ACC112 (cell line): ENCODE results near the gene PIGO.

Experiments
- H2AFZ ChIP-seq: fragments of 200-600 bp; sonication (generic); one replicate; pipeline ENCODE4 v1.6.0; 2017; ENCODE audit warnings: antibody characterized with exemption, low read length; ENCODE audit not compliant: unreplicated experiment
- H3K27ac ChIP-seq: fragments of 200-600 bp; sonication (generic); 2 replicates; pipeline ENCODE4 v1.5.1; 2014; ENCODE audit warnings: low read depth, mild to moderate bottlenecking, antibody characterized with exemption, low read length, moderate library complexity
- H3K27me3 ChIP-seq: fragments of 200-600 bp; sonication (generic); 2 replicates; pipeline ENCODE4 v1.6.1; 2014; ENCODE audit warnings: mild to moderate bottlenecking, antibody characterized with exemption, low read length, moderate library complexity, mixed read lengths; ENCODE audit not compliant: insufficient read depth
- H3K36me3 ChIP-seq: fragments of 200-600 bp; sonication (generic); 2 replicates; pipeline ENCODE4 v1.6.1; 2016; ENCODE audit warnings: mild to moderate bottlenecking, antibody characterized with exemption, low read length, moderate library complexity, mixed read lengths; ENCODE audit not compliant: insufficient read depth
- H3K4me1 ChIP-seq: fragments of 200-600 bp; sonication (generic); one replicate; pipeline ENCODE4 v1.6.1; 2016; ENCODE audit warnings: low read length, mixed read lengths; ENCODE audit not compliant: insufficient read depth, unreplicated experiment, control insufficient read depth
- H3K4me3 ChIP-seq: fragments of 200-600 bp; sonication (generic); 2 replicates; pipeline ENCODE4 v1.5.1; 2014; ENCODE audit warnings: mild to moderate bottlenecking, low read depth, low read length
- H3K79me2 ChIP-seq: fragments of 200-600 bp; sonication (generic); one replicate; pipeline ENCODE4 v1.6.0; 2016; ENCODE audit warnings: low read length; ENCODE audit not compliant: control insufficient read depth, unreplicated experiment, insufficient read depth

Gene PIGO

GRCh38 chr9:35096035-35096849, at the start of gene PIGO:
PIGO (minus strand) TSS chr9:35096591; CDS start chr9:35095565, 1,026 bp downstream.
- Histone ChIP-seq H3K4me3 (peak within 1 kb of the TSS; percentile 83), H3K36me3 (peaks cover 4% of the 10 kb centered on the region; the same call in 1 of the 2 replicates), H2AFZ (peak within 1 kb of the TSS; percentile 82), H3K27ac (peak within 1 kb of the TSS; percentile 84), H3K79me2 (peaks cover under 1% of the 10 kb centered on the region), H3K27me3 (no peaks in the 10 kb centered on the region), H3K4me1 (peaks cover 5% of the 10 kb centered on the region)

DNA sequence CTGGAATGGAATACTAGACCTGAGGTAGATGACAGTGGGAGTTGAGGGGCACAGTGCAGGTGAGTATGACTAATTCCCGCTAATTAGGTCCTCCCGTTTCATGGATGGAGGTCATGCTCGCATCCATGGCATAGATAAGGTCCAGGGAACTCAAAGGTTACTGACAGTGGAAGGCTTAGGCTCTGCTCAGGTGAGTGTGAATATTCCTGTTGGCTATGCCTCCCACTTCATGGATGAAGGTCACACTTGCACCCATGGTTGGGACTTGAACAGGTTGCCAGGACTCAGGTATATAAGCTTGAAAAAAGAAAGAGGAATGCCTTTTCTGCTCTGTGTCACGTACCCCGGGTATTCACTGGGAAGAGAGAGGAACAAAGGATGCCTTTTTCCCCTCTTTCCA, 45.6 kb upstream of the PIGO start:
- H3K4me1 ChIP-seq, result no peaks in the 10 kb centered on the region
- no peaks in the 10 kb centered on the region for H3K79me2 ChIP-seq
- H3K27ac ChIP-seq, result no peak overlapping the region
- H3K27me3 ChIP-seq, result no peaks in the 10 kb centered on the region
- no peak overlapping the region for H2AFZ ChIP-seq
- no peak overlapping the region for H3K4me3 ChIP-seq
- H3K36me3 ChIP-seq, result no peaks in the 10 kb centered on the region

DNA sequence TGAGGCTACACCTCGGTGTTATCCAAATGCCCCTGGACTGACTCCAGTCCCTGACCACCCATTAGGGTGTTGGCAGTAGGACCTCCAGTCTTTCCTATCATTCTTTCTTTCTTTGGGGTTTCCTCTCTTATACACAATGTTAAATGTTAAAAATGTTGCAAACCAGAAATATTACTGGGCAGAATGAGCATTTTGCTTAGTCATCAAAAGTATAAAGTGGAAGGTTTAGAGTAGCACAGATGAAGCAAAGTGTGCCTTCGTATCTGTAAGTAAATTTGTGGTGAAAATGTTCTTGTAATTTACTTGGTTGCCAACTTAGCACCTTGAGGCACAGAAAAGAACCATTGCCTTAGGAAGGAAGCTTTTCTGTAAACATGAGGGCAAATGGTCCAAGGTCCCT, 43.7 kb upstream of the PIGO start:
- Histone ChIP-seq H3K27ac (no peak overlapping the region), H2AFZ (peak overlapping the region; percentile 62), H3K27me3 (no peaks in the 10 kb centered on the region), H3K4me1 (no peaks in the 10 kb centered on the region), H3K36me3 (no peaks in the 10 kb centered on the region), H3K4me3 (no peak overlapping the region), H3K79me2 (no peaks in the 10 kb centered on the region)

DNA sequence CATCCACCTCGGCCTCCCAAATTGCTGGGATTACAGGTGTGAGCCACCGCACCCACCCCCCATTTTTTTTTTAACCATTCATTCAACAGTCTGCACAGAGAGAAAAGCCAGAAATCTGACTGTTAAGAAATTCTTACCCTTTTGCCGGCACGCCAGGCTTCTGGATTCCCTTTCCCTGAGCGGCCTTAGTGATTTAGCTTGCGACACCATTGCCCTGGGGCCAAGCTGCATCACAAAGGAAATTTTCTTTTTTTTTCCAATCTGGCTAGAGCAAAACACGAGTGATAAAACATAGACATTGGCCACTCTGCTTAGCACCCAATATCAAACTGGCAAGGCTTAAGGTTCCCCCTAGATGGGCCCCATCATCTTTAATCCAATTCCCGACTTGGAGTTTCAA, 40.5 kb upstream of the PIGO start:
- no peak overlapping the region for H3K27ac ChIP-seq
- no peaks in the 10 kb centered on the region for H3K79me2 ChIP-seq

GRCh38 chr9:35135988-35136387, 39.6 kb upstream of the PIGO start:
- Histone ChIP-seq H3K27me3 (no peaks in the 10 kb centered on the region), H3K79me2 (no peaks in the 10 kb centered on the region), H3K4me1 (no peaks in the 10 kb centered on the region), H3K27ac (no peak overlapping the region), H2AFZ (no peak overlapping the region), H3K36me3 (no peaks in the 10 kb centered on the region), H3K4me3 (no peak overlapping the region)

More for the DNA sequence above, 40.5 kb upstream of the PIGO start:
- no peaks in the 10 kb centered on the region for H3K36me3 ChIP-seq
- no peaks in the 10 kb centered on the region for H3K4me1 ChIP-seq
- no peak overlapping the region for H3K4me3 ChIP-seq
- no peak overlapping the region for H2AFZ ChIP-seq
- H3K27me3 ChIP-seq, result no peaks in the 10 kb centered on the region

DNA sequence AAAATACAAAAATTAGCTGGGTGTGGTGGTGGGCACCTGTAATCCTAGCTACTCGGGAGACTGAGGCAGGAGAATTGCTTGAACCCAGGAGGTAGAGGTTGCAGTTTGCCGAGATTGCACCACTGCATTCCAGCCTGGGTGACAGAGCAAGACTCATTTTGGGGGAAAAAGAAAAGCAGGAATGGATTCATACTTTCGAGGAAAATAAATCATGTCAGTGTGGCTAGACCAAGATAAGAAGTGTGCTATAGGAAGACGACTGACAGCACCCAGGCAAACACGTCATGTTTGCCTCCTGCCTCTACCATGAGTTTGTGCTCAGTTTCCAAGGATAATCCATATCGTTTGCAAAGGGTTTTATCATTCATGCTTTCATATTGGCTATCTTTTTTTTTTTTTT, 38.5 kb upstream of the PIGO start:
- no peak overlapping the region for H3K27ac ChIP-seq

DNA sequence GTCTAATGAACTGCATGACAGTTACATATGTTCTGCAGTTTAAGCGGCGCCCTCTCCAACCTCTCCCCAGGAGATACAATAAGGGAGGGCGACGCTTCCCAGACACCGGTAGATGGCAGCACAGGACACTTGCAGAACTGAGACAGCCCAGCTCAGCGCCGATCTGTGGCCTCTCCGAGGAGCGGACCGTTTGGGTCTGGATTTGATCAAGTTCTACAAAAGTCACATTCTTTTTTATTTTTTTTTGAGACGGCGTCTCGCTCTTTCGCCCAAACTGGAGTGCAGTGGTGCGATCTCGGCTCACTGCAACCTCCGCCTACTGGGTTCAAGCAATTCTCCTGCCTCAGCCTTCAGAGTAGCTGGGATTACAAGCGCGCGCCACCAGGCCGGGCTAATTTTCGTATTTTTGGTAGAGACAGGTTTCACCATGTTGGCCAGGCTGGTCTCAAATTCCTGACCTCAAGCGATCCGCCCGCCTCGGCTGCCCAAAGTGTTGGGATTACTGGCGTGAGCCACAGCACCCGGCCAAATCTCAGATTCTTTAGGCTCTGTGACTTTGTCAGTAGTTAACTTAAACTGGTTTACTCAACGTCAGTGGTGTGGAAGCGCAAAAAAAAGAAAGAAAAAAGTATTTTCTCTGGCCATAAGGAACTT, 20.6 kb upstream of the PIGO start:
- Histone ChIP-seq H3K79me2 (peaks cover 20% of the 10 kb centered on the region), H3K36me3 (no peaks in the 10 kb centered on the region), H2AFZ (peak overlapping the region; percentile 92), H3K4me3 (peak overlapping the region; percentile 88), H3K27ac (peak overlapping the region; percentile 60; the same call in 1 of the 2 replicates), H3K4me1 (peaks cover 22% of the 10 kb centered on the region), H3K27me3 (no peaks in the 10 kb centered on the region)

More for the DNA sequence above, 38.5 kb upstream of the PIGO start:
- no peak overlapping the region for H3K4me3 ChIP-seq
- H3K79me2 ChIP-seq, result no peaks in the 10 kb centered on the region
- H3K27me3 ChIP-seq, result no peaks in the 10 kb centered on the region
- H3K4me1 ChIP-seq, result no peaks in the 10 kb centered on the region
- H3K36me3 ChIP-seq, result no peaks in the 10 kb centered on the region
- H2AFZ ChIP-seq, result no peak overlapping the region

- Histone ChIP-seq H3K4me3 (peak overlapping the region; percentile 88), H3K27ac (peak overlapping the region; percentile 60; the same call in 1 of the 2 replicates), H2AFZ (peak overlapping the region; percentile 92), H3K27me3 (no peaks in the 10 kb centered on the region), H3K36me3 (no peaks in the 10 kb centered on the region), H3K79me2 (peaks cover 20% of the 10 kb centered on the region), H3K4me1 (peaks cover 26% of the 10 kb centered on the region)
Observed at GRCh38 chr9:35116539-35116897, 20.1 kb upstream of the PIGO start.

DNA sequence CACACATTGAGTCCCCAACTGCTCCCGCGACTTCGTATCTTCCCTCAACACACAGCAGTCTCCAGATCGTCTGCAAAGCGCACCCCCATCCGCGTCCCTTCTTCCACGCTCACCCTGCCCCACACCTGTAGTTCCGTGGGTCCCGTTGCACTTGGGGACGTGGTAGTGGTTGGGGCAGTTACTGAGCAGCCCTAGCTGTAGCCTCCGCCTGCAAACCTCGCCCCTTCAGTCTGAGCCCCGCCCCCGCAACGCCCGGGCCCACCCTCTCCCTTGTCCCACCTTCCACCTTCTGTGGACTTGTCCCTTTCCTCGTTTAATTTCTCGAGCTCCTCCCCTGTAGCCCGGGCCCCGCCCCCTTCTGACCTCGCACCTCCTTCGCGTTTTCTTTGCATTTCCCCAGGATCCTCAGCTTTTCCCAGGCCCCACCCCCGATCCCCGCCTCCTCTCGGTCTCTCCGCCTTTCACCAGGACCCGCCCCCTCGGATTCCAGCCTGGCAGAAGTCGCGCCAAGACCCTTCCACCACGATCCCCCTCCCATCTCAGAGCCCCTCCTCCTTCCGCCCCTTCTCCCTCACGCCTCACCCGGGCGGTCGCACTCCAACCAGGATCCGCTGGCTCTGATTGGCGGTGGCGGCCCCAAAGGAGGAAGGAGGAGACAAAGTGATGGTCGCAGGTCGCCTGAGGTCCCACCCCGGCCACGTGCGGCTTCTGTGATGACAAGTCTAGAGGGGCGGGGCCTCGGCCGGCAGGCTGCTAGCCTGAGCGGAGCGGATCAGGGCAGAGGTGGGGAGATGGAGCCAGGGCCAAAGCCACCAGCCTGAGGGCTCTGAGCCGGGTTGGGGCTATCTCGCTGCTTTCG, 19.5 kb upstream of the PIGO start, which contains the start of gene ATOSB:
ATOSB (minus strand) TSS at position 183 of the 859 bp plus-strand sequence. CDS start 7,588 bp downstream, outside the sequence.
- peak within 1 kb of the TSS; percentile 88 for H3K4me3 ChIP-seq
- H3K79me2 ChIP-seq, result peaks cover 24% of the 10 kb centered on the region
- peak within 1 kb of the TSS; percentile 92 for H2AFZ ChIP-seq
- no peaks in the 10 kb centered on the region for H3K36me3 ChIP-seq
- no peaks in the 10 kb centered on the region for H3K27me3 ChIP-seq
- H3K27ac ChIP-seq, result peak within 1 kb of the TSS; percentile 92
- H3K4me1 ChIP-seq, result peaks cover 26% of the 10 kb centered on the region

- no peak overlapping the region for H2AFZ ChIP-seq
- H3K4me3 ChIP-seq, result peak overlapping the region; percentile 88
- no peaks in the 10 kb centered on the region for H3K27me3 ChIP-seq
- H3K27ac ChIP-seq, result peak overlapping the region; percentile 92
- no peaks in the 10 kb centered on the region for H3K36me3 ChIP-seq
- H3K79me2 ChIP-seq, result peaks cover 33% of the 10 kb centered on the region
- peaks cover 34% of the 10 kb centered on the region for H3K4me1 ChIP-seq
Observed at GRCh38 chr9:35114840-35115628, 18.6 kb upstream of the PIGO start.
